Hypothalamus (tissue), 51 donors: ENCODE measurements around the gene FRMD4A.
"Not testable (repeated sequence)": the region's sequence is repeated elsewhere in the genome, so short reads cannot be mapped to it uniquely, and the experiment has no call there.

ENCODE experiments used
- DNase-seq, 51 donors: peaks; one replicate each; lab custom pipeline; 2025; lab: John Stamatoyannopoulos, UW

Gene FRMD4A

GRCh38 chr10:14116837-14117236 is 213.9 kb downstream of the FRMD4A start:
- DNase-seq: no peak

- DNase-seq: no peak
These were observed 214.7 kb downstream of the FRMD4A start for GRCh38 chr10:14116021-14116420.

- no peak for DNase-seq
These were observed 215.9 kb downstream of the FRMD4A start for GRCh38 chr10:14114791-14115190.

GRCh38 chr10:14112056-14112455 is 218.7 kb downstream of the FRMD4A start:
- no peak for DNase-seq

DNA sequence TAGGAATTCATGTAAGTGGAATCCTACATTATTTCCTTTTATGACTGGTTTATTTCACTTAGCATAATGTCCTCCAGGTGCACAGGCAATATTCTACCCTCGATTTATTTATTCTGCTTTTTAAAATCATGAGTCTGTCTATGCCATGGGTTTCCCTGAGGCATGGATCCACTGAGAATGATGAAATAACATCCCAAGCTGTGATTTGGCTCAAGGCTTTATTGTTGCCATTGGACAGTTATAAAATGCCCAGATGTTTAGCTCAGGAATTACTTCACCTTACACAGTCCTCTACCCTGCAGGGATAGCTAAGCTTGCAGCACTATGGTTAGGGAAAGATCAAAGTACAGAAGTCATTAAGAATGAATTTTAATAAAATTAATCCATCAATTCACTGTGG is 219.5 kb downstream of the FRMD4A start:
- no peak for DNase-seq

DNA sequence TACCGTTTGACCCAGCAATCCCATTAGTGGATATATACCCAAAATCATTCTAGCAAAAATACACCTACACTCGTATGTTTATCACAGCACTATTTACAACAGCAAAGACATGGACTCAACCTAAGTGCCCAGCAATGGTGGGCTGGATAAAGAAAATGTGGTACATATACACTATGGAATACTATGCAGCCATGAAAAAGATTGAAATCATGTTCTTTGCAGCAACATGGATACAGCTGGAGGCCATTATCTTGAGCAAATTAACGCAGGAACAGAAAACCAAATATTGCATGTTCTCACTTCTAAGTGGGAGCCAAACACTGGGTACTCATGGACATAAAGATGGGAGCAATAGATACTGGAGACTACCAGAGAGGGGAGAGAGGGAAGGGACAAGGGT is 223.9 kb downstream of the FRMD4A start:
- no peak for DNase-seq

GRCh38 chr10:14102056-14102455 is 228.7 kb downstream of the FRMD4A start:
- no peak for DNase-seq

GRCh38 chr10:14099885-14100284 is 230.8 kb downstream of the FRMD4A start:
- DNase-seq: no peak

DNA sequence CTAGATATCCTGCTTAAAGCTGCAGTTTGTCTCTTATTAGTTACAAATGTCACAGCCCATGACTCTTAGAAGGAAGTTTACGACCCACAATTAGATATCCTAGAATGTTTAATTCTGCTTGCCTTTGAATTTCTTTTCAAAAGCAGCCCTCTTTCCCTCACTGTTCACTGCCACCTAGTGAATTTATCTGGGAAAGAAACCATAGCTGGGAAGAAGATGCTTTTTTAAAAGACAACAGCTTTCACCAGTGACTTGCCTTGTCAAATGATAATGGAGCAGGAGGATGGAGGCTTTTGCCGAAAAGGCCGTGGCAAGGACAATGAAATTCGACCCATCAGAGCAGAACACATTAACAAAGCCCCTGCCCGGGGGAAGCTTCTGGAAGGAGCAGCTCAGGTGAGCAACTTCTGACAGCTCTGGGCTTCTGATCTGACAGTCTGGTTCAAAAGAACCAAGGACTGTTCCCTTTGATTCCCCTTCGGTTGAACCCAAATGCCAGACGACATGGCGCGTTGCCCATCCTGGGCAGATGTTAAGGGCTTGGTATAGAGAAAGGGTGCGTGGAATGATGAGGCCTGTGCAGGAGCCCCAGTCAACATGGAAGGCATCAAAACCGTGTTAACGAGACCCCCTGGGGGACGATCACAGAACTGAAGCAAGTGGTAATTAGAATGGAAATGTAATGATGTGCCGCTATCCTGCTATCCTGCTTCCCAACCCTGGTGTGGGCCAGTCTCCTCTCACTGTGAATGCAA is 236.8 kb downstream of the FRMD4A start:
- peak in 3 of 51 donors; percentile 16 to 32 (median 18) for DNase-seq

GRCh38 chr10:14092799-14093198 is 237.9 kb downstream of the FRMD4A start:
- no peak for DNase-seq

DNA sequence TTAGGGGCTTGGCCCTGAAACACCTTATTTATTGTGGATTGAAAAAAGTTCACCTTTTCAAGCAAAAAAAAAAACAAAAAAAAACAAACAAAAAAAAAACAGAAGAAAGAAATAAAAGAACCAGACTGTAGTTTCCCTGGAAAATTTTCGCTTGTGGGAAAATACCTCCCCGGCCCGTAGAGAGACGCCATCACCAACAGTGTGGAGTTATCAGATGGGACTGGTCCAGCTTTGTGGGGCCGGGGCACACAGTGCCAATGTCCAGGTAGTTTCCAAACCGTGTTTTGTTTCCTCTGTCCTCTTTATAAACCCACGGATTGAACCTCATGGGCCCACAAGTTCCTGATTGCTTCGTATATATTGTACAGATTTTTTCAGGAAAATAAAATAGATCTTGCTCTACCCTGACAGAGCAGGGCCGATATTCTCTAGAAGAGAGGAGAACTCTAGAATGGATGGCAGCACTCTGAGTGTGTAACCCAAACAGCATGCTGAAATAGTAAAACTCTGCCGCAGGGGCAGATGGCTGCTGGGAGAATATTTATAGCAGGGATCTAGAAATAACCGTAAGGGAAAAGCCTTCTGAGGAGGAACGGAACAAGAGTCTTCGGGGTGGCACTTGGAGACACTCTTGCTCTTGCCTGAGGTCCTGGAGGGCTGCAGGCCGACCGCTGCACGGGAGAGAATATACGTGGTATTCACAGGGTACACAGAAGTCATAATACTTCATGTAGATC is 241.0 kb downstream of the FRMD4A start:
- DNase-seq: no peak

GRCh38 chr10:14087566-14087965 is 243.2 kb downstream of the FRMD4A start:
- no peak for DNase-seq

- DNase-seq: no peak
These were observed 244.1 kb downstream of the FRMD4A start for GRCh38 chr10:14086596-14086995.

DNA sequence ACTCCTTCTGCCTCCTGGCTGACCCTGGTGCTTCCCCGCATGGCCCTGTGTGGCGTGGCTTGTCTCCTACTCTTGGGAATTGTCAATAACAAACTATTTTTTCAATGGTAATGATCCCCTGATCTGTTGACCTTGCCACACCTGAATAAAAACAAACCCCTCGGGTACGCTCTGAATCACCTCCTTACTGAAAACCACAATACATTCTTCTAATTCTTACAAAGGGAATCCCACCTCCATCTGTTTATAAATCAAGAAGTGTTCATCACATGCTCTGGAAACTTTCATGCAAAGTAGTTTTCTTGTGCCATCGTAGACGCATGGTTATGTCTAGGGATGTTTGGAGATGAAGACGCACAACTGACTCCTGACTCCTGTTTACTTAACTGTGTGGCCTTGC is 245.8 kb downstream of the FRMD4A start:
- DNase-seq: no peak

GRCh38 chr10:14080795-14081194 is 249.9 kb downstream of the FRMD4A start:
- DNase-seq: no peak

DNA sequence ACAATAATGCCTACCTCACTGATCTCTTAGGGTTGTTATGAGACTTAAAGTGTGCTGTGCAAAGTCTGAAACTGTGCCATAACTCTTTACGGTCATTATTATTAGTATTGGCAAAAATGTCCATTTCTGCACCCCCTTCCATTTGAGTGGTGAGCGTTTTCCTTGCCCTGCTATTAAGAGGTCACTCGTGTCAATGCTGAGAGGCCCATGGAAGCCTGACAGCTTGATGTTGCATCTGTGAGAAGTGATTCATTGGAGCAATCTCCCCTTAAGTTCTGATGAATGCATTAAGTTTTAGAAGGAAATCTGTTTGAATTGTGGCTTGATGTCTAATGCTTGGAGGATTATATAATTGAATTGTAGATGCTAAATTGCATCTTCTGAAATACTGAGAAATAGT is 253.3 kb downstream of the FRMD4A start:
- no peak for DNase-seq

- peak in 1 of 51 donors; percentile 3 for DNase-seq
These were observed 256.5 kb downstream of the FRMD4A start for GRCh38 chr10:14074062-14074884.

DNA sequence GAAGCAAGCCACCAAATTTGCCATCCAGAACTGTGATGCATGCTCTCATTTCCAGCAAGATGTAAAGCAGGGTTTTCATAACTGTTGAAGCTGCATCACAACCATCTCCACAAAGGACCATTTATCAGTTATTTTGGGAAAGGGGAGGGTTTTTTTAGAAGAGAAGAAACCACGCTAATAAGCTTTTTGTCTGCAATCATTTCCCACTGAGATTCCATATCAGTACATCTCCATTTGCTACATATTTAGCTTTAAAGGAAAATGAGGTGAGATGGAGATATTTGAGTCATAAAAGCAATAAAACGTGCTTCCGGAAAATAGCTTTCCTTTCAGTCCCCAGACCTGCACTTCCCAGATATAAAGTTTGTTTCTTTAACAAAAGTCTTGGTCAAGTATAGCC is 258.2 kb downstream of the FRMD4A start:
- no peak for DNase-seq

- no peak for DNase-seq
These were observed 258.8 kb downstream of the FRMD4A start for GRCh38 chr10:14071956-14072355.

DNA sequence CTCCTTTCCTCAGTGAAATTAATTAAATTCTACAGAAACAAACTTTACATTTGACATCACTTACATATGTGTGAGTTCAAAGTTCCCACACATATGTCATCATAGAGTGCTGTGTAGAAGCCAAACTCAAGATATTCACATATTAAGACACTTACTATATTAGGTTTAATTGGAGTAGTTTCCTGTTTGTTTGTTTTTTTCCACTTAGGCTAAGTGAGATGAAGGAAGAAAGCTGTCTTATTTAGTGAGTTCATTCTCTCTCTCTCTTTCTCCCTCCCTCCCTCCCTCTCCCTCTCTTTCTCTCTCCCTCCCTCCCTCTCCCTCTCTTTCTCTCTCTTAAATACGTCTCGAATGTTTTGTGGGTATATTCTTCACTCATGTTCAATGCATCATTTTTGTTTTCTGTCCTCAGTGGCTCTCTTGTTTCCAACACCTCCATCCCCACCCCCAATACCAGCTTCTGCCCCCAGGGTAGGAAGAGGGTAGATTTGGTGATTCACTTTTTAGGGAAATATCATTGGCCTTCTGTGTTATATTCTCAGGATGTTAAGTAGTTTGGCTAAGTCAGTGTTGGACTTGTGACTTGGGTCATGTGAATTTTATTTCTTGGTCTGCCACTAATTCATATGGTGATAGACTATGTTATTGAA is 262.0 kb downstream of the FRMD4A start:
- no peak for DNase-seq

- not testable (repeated sequence) for DNase-seq
These were observed 263.1 kb downstream of the FRMD4A start for GRCh38 chr10:14067638-14068037.
